Effector CD8-positive, alpha-beta T cell (primary cell): ENCODE measurements around the gene DHX36.
A peak's percentile ranks its signal among the peaks of the same experiment; 100 is the strongest.

Experiments
- DNase-seq: peaks from one replicate; lab custom pipeline; 2025; lab: John Stamatoyannopoulos, UW

Gene DHX36

GRCh38 chr3:154280161-154280560 is 44.1 kb downstream of the DHX36 start:
- no peak for DNase-seq

- DNase-seq, result no peak
These were observed 48.3 kb downstream of the DHX36 start for GRCh38 chr3:154275965-154276364.

GRCh38 chr3:154275292-154275691 is 49.0 kb downstream of the DHX36 start:
- no peak for DNase-seq

GRCh38 chr3:154274348-154274747 is 49.9 kb downstream of the DHX36 start:
- DNase-seq, result no peak

- DNase-seq, result no peak
These were observed 50.9 kb downstream of the DHX36 start for GRCh38 chr3:154273381-154273780.

- DNase-seq, result no peak
These were observed 69.8 kb downstream of the DHX36 start for GRCh38 chr3:154254527-154254926.

- peak; percentile 43 for DNase-seq
These were observed 71.3 kb downstream of the DHX36 start for GRCh38 chr3:154252759-154253638.

- no peak for DNase-seq
These were observed 72.7 kb downstream of the DHX36 start for GRCh38 chr3:154251610-154252009.

GRCh38 chr3:154250291-154250690 is 74.0 kb downstream of the DHX36 start:
- no peak for DNase-seq

- no peak for DNase-seq
These were observed 76.4 kb downstream of the DHX36 start for GRCh38 chr3:154247806-154248415.

- no peak for DNase-seq
These were observed 79.6 kb downstream of the DHX36 start for GRCh38 chr3:154244644-154245043.

- DNase-seq, result no peak
These were observed 80.9 kb downstream of the DHX36 start for GRCh38 chr3:154243353-154243752.

- no peak for DNase-seq
These were observed 81.5 kb downstream of the DHX36 start for GRCh38 chr3:154242766-154243165.

GRCh38 chr3:154241496-154241895 is 82.8 kb downstream of the DHX36 start:
- no peak for DNase-seq

- DNase-seq, result no peak
These were observed 84.1 kb downstream of the DHX36 start for GRCh38 chr3:154240235-154240634.

- DNase-seq, result no peak
These were observed 88.0 kb downstream of the DHX36 start for GRCh38 chr3:154236331-154236730.

- DNase-seq, result no peak
These were observed 89.0 kb downstream of the DHX36 start for GRCh38 chr3:154235330-154235729.

GRCh38 chr3:154229217-154229590 is 95.1 kb downstream of the DHX36 start:
- no peak for DNase-seq

- DNase-seq, result no peak
These were observed 95.6 kb downstream of the DHX36 start for GRCh38 chr3:154228561-154229216.

- DNase-seq, result no peak
These were observed 96.8 kb downstream of the DHX36 start for GRCh38 chr3:154227531-154227930.

GRCh38 chr3:154225536-154225935 is 98.8 kb downstream of the DHX36 start:
- DNase-seq, result no peak

GRCh38 chr3:154224866-154225265 is 99.4 kb downstream of the DHX36 start:
- DNase-seq, result no peak

- no peak for DNase-seq
These were observed 99.9 kb downstream of the DHX36 start for GRCh38 chr3:154224366-154224765.
